ENCODE data around the gene PPP6R2. TPM values are rescaled to one million over a fixed set of nuclear protein-coding genes. Genes with fewer than 3 reads are reported as not detected.
A peak's percentile ranks its signal among the peaks of the same experiment; 100 is the strongest.

Gene PPP6R2
- total and polyA plus RNA-seq, 2 of the 8 experiments (the other 6 are each of a cell fraction or from before 2014, with no cell fraction given): 25.0 to 32.2 TPM

GRCh38 chr22:50315289-50316113 lies 27.6 kb upstream of the PPP6R2 start:
- Histone ChIP-seq H3K9me3 (ENCODE audit: insufficient read depth in 2 of 2, low read depth in 1 of 2, low read length in 1 of 2) (no peaks in the 10 kb centered on the region), H3K4ac (replicated peaks; ENCODE audit: insufficient read length, low read depth, low read length) (no peak overlapping the region), H2BK20ac (ENCODE audit: low read length) (no peak overlapping the region), H3K27ac (ENCODE audit: low read depth, low read length) (no peak overlapping the region), H3K14ac (ENCODE audit: insufficient read length) (no peak overlapping the region), H2BK12ac (ENCODE audit: low read depth, low read length) (no peak overlapping the region; the same call in 1 of the 2 replicates), H4K5ac (ENCODE audit: insufficient read length, low read depth, low read length) (no peak overlapping the region), H3K18ac (ENCODE audit: extremely low read depth, low read length) (no peak overlapping the region), H4K20me1 (replicated peaks in 1 of 2; ENCODE audit: control insufficient read depth in 1 of 2, insufficient read depth in 2 of 2, low read length in 2 of 2) (no peaks in the 10 kb centered on the region), H2BK120ac (replicated peaks; ENCODE audit: low read depth, low read length) (no peak overlapping the region), H3K79me1 (ENCODE audit: low read depth, low read length) (no peaks in the 10 kb centered on the region), H2AK5ac (ENCODE audit: low read depth, low read length) (peak overlapping the region; percentile 65; the same call in 1 of the 2 replicates), H3K9ac (replicated peaks in 1 of 4; ENCODE audit: extremely low read depth in 1 of 4, low read depth in 3 of 4, low read length in 3 of 4) (no peak overlapping the region), H3K4me3 (ENCODE audit: extremely low read depth in 1 of 4, insufficient read depth in 2 of 4, low read depth in 3 of 4, low read length in 4 of 4) (no peak overlapping the region), H3K27me3 (replicated peaks in 1 of 4; ENCODE audit: control insufficient read depth in 3 of 4, extremely low read depth in 1 of 4, insufficient read depth in 3 of 4, low read length in 3 of 4) (no peaks in the 10 kb centered on the region; a peak in 1 of 7 replicates), H3K56ac (replicated peaks; ENCODE audit: insufficient read length, low read depth, low read length) (no peak overlapping the region), H3K79me2 (ENCODE audit: control insufficient read depth in 1 of 2, insufficient read depth in 2 of 2, low read length in 2 of 2) (no peaks in the 10 kb centered on the region), H3K23ac (ENCODE audit: insufficient read length) (no peak overlapping the region), H4K91ac (replicated peaks; ENCODE audit: insufficient read length, low read length) (no peak overlapping the region), H2AFZ (ENCODE audit: low read length) (no peak overlapping the region), H4K8ac (ENCODE audit: extremely low read depth, insufficient read depth, low read length) (peak overlapping the region; percentile 4; the same call in 1 of the 2 replicates), H3K4me1 (replicated peaks in 1 of 4; ENCODE audit: control insufficient read depth in 3 of 4, insufficient read depth in 4 of 4, low read length in 3 of 4) (peaks cover 0 to 10% (median 4%) of the 10 kb centered on the region in 4 experiments; a peak in 3 of 7 replicates), H2BK5ac (ENCODE audit: low read depth, low read length) (no peak overlapping the region; the same call in 1 of the 2 replicates), H3K36me3 (ENCODE audit: control insufficient read depth in 2 of 4, insufficient read depth in 4 of 4, low read length in 3 of 4) (no peaks in the 10 kb centered on the region), H3K23me2 (ENCODE audit: low read depth, low read length) (no peaks in the 10 kb centered on the region; the same call in 1 of the 2 replicates), H2BK15ac (ENCODE audit: low read length) (0 out of 2 replicates have a peak overlapping the region, but pooled peaks have one; percentile 97), H3K4me2 (ENCODE audit: insufficient read depth in 1 of 2, low read depth in 2 of 2, low read length in 2 of 2) (no peak overlapping the region)
- FAIRE-seq (no peak), DNase-seq (ENCODE audit: low read depth in 1 of 2, low spot score in 2 of 2) (no peak)
- 95% methylated on average over 18 of the region's 18 CpGs; no CpG with 5 or more reads in 1 of the 2 experiments for WGBS, 2 experiments (ENCODE audit: extremely low coverage in 1 of 2, insufficient coverage in 1 of 2, insufficient read length in 1 of 2, insufficient replicate concordance in 2 of 2, low coverage in 1 of 2, low lambda C conversion rate in 2 of 2, missing lambda C conversion rate in 1 of 2)
- POLR2A ChIA-PET (ENCODE audit: partially characterized antibody): interaction anchor here (1.2 to 2.3 kb wide), 2 partner anchors 13 to 22 kb away, joined by 3 to 6 read pairs; no protein-coding TSS in a partner anchor
- CTCF ChIA-PET (ENCODE audit: partially characterized antibody): interaction anchor here (0.8 to 2.5 kb wide), 7 partner anchors 12 to 44 kb away, joined by 3 to 7 read pairs (median 3); no protein-coding TSS in a partner anchor
- TF ChIP-seq EP300 (IDR thresholded peaks at IDR 0.05; ENCODE audit: borderline replicate concordance in 1 of 2, low read depth in 2 of 2, low read length in 2 of 2) (no peak), SP4 (IDR thresholded peaks at IDR 0.05; ENCODE audit: low read length) (no peak), MAX (IDR thresholded peaks at IDR 0.05) (no peak), GABPA (IDR thresholded peaks at IDR 0.05; ENCODE audit: borderline replicate concordance, insufficient read depth, low read length) (no peak), BRCA1 (IDR thresholded peaks at IDR 0.05; ENCODE audit: low read depth, low read length) (no peak), SP1 (IDR thresholded peaks at IDR 0.05; ENCODE audit: low read depth, low read length) (no peak), RAD21 (IDR thresholded peaks at IDR 0.05 in 1 of 2, conservative IDR thresholded peaks at IDR 0.05 in 1 of 2; ENCODE audit: low read depth in 2 of 2, low read length in 2 of 2) (no peak), E2F6 (IDR thresholded peaks at IDR 0.05) (no peak), CEBPB (IDR thresholded peaks at IDR 0.05; ENCODE audit: low read depth, low read length) (no peak), MAFK (IDR thresholded peaks at IDR 0.05; ENCODE audit: low read depth, low read length) (no peak), SIRT6 (IDR thresholded peaks at IDR 0.05; ENCODE audit: low read length) (no peak)
